HG03378 (cell line): ENCODE results near the gene KANSL1.
A peak's percentile ranks its signal among the peaks of the same experiment; 100 is the strongest.

ENCODE experiments used
- ATAC-seq: cut with Tn5 transposase; IDR thresholded peaks from one replicate; pipeline ENCODE4 v1.9.1; 2021; ENCODE audit warnings: mild to moderate bottlenecking, moderate library complexity; ENCODE audit not compliant: unreplicated experiment

The KANSL1 gene

DNA sequence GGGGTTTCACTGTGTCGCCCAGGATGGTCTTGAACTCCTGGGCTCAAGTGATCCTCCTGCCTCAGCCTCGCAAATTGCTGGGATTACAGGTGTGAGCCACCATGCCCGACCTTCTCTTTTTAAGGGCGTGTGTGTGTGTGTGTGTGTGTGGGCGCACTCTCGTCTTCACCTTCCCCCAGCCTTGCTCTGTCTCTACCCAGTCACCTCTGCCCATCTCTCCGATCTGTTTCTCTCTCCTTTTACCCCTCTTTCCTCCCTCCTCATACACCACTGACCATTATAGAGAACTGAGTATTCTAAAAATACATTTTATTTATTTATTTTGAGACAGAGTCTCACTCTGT, 190.3 kb downstream of the KANSL1 start:
- ATAC-seq, result no peak

DNA sequence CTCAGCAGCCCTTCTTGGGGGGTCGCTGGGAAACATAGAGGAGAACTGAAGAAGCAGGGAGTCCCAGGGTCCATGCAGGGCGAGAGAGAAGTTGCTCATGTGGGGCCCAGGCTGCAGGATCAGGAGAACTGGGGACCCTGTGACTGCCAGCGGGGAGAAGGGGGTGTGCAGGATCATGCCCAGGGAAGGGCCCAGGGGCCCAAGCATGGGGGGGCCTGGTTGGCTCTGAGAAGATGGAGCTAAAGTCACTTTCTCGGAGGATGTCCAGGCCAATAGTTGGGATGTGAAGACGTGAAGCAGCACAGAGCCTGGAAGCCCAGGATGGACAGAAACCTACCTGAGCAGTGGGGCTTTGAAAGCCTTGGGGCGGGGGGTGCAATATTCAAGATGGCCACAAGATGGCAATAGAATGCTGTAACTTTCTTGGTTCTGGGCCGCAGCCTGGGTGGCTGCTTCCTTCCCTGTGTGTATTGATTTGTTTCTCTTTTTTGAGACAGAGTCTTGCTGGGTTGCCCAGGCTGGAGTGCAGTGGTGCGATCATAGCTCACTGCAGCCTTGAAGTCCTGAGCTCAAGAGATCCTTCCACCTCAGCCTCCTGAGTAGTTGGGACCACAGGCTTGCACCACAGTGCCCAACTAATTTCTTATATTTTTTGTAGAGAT, 190.8 kb downstream of the KANSL1 start:
- peak; percentile 40 for ATAC-seq

DNA sequence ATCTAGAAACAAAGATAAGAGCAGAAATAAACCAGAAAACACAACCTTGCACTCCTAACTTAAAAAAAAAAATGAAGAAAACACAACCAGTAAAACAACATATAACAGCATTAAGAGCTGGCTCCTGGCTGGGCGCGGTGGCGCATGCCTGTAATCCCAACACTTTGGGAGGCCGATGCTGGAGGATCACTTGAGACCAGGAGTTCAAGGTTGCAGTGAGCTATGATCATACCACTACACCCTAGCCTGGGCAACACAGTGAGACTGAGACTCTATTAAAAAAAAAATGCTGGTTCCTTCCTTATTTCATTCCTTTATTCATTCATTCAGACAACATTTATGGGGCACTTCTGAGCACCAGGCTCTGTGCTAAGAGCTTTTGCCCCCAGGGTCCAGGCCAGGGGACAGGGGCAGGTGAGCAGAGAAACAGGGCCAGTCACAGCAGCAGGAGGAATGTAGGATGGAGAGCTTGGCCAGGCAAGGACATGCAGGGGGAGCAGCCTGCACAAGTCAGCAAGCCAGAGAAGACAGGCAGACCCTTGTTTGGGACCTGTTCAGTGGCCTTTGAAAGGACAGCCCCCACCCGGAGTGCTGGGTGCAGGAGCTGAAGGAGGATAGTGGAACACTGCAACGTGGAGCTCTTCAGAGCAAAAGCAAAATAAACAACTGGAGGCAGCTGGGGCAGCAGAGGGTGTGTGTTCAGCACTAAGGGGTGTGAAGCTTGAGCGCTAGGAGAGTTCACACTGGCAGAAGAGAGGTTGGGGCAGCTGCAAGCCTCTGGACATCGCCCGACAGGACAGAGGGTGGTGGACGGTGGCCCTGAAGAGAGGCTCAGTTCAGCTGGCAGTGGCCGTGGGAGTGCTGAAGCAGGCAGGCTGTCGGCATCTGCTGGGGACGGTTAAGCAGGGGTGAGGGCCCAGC, 191.6 kb downstream of the KANSL1 start:
- no peak for ATAC-seq

DNA sequence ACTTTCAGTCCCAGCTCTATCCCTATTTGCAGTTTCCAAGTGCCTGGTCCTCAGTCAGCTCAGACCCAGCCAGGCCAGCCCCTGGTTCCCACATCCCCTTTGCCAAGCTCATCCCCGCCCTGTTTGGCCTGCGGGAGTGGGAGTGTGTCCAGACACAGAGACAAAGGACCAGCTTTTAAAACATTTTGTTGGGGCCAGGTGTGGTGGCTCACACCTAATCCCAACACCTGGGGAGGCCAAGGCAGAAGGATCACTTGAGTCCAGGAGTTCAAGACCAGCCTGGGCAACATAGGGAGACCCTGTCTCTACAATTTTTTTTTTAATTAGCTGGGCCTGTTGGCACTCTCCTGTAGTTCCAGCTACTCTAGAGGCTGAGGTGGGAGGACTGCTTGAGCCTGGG, 192.5 kb downstream of the KANSL1 start:
- ATAC-seq, result no peak

DNA sequence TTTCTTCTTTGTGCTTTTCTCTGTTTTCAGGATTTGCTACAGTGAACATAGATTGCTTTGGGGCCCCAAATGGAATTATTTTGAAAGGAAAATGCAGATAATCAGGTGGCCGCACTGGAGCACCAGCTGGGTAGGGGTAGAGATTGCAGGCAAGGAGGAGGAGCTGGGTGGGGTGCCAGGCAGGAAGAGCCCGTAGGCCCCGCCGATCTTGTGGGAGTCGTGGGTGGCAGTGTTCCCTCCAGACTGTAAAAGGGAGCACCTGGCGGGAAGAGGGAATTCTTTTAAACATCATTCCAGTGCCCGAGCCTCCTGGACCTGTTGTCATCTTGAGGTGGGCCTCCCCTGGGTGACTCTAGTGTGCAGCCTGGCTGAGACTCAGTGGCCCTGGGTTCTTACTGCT, 192.9 kb downstream of the KANSL1 start:
- ATAC-seq, result no peak

DNA sequence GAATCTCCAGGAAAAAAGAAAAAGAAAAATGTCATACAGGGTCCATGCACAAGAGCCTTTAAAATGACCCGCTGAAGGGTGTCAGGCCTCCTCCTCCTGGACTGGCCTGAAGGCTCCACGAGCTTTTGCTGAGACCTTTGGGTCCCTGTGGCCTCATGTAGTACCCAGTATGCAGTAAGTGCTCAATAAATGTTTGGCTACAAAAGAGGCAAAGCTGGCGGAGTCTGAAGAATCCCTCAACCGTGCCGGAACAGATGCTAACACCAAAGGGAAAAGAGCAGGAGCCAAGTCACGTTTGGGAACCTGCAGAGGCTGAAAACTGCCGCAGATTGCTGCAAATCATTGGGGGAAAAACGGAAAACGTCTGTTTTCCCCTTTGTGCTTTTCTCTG, 193.3 kb downstream of the KANSL1 start:
- no peak for ATAC-seq

DNA sequence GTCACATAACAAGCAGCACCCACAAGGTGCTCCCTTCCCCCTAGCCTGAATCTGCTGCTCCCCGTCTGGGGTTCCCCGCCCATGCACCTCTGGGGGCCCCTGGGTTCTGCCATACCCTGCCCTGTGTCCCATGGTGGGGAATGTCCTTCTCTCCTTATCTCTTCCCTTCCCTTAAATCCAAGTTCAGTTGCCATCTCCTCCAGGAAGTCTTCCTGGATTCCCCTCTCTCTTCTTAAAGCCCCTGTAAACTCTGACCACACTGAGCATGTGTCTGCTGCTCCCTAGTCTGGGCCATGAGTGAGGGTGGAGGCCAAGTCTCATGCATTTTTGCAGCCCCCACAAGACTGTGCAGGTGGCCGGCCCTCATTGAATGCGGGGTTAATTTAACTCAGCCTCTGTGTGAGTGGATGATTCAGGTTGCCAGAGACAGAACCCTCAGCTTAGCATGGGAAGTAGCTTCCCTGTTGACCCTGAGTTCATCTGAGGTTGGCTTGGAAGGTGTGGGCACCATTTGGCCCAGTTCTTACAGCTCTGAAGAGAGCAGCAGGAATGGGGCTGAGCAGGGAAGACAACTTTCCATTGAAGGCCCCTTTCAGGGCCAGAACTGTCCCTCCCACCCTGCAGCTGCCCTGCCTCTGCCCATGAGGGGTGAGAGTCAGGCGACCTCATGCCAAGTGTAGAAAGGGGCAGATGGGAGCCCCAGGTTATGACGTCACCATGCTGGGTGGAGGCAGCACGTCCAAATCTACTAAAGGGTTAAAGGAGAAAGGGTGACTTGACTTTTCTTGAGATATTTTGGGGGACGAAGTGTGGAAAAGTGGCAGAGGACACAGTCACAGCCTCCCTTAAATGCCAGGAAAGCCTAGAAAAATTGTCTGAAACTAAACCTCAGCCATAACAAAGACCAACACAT, 194.0 kb downstream of the KANSL1 start, which contains the start of gene STH:
STH (plus strand) TSS at position 264 of the 913 bp plus-strand sequence; CDS start at position 294, 30 bp downstream.
- no peak for ATAC-seq

DNA sequence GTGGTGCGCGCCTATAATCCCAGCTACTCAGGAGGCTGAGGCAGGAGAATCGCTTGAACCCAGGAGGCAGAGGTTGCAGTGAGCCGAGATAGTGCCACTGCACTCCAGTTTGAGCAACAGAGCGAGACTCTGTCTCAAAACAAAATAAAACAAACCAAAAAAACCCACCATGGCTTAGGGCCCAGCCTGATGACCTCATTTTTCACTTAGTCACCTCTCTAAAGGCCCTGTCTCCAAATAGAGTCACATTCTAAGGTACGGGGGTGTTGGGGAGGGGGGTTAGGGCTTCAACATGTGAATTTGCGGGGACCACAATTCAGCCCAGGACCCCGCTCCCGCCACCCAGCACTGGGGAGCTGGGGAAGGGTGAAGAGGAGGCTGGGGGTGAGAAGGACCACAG, 195.6 kb downstream of the KANSL1 start:
- ATAC-seq, result no peak

DNA sequence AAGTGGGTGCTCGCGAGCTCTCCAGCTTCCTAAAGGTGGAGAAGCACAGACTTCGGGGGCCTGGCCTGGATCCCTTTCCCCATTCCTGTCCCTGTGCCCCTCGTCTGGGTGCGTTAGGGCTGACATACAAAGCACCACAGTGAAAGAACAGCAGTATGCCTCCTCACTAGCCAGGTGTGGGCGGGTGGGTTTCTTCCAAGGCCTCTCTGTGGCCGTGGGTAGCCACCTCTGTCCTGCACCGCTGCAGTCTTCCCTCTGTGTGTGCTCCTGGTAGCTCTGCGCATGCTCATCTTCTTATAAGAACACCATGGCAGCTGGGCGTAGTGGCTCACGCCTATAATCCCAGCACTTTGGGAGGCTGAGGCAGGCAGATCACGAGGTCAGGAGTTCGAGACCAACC, 196.1 kb downstream of the KANSL1 start:
- ATAC-seq, result no peak

DNA sequence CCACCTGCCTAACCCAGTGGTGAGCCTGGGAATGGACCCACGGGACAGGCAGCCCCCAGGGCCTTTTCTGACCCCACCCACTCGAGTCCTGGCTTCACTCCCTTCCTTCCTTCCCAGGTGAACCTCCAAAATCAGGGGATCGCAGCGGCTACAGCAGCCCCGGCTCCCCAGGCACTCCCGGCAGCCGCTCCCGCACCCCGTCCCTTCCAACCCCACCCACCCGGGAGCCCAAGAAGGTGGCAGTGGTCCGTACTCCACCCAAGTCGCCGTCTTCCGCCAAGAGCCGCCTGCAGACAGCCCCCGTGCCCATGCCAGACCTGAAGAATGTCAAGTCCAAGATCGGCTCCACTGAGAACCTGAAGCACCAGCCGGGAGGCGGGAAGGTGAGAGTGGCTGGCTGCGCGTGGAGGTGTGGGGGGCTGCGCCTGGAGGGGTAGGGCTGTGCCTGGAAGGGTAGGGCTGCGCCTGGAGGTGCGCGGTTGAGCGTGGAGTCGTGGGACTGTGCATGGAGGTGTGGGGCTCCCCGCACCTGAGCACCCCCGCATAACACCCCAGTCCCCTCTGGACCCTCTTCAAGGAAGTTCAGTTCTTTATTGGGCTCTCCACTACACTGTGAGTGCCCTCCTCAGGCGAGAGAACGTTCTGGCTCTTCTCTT, 196.8 kb downstream of the KANSL1 start:
- no peak for ATAC-seq

DNA sequence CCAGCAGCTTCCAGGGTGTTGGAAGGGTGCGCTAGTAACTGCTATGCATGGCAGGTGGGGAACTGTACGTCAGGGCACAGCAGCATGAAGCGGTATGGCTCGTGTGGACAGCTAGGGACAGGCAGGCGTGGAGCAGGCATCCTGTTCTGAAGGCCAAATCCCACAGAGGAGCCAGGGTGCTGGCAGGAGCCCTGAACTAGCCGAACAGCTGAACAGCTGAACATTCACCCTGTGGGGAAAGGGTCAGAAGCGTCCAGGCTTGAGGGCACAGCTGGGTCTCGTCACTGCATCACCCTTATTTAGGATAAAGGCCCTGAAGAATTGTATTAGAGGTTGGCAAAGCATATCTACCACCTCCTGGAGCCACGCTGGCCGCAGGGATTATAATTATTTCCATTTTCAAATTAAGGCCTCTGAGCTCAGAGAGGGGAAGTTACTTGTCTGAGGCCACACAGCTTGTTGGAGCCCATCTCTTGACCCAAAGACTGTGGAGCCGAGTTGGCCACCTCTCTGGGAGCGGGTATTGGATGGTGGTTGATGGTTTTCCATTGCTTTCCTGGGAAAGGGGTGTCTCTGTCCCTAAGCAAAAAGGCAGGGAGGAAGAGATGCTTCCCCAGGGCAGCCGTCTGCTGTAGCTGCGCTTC, 197.5 kb downstream of the KANSL1 start:
- ATAC-seq, result no peak

DNA sequence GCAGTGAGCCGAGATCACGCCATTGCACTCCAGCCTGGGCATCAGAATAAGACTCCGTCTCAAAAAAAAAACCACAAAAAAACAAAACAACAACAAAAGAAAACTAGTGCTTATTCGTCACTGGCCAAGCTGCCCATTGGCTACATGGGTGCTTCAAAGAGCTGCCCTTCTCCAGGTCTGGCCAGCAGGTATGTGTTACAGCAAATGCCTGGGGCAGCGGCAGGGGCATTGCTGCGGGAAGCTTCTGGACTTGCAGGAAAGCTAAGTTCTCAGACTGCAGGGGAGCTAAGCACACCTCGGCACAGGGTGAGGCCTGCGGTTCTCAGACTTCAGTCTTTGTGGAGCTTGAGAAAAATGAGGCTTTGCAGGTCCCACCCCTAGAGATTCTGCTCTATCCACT, 198.2 kb downstream of the KANSL1 start:
- no peak for ATAC-seq

DNA sequence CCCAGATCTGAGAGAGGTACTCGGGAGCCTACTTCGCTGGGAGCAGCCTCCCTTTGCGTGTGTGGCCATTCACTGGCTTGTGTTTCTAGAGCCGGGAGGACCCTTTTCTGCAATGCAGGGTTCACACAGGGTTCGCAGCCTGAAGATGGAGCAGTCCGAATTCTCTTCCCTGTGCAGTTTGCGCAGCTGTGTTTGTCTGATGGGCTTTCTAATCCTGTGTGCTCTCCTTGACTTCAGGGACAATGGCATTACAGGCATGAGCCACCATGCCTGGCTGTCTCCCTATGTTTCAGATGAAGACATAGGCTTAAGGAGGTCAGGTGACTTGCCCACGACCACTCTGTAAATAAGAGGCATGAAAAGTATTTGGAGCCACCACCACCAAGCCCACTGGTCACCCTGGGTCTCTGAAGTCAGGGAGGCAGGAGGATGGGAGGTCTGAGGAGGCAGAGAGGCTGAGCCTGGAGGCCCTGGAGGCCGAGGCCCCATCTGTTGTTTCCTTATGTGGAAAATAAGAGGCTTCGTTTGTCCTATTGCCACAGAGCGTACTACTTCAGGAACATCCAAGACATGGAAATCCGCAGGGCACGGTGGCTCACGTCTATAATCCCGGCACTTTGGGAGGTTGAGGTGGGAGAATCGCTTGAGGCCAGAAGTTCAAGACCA, 199.1 kb downstream of the KANSL1 start:
- ATAC-seq, result no peak

DNA sequence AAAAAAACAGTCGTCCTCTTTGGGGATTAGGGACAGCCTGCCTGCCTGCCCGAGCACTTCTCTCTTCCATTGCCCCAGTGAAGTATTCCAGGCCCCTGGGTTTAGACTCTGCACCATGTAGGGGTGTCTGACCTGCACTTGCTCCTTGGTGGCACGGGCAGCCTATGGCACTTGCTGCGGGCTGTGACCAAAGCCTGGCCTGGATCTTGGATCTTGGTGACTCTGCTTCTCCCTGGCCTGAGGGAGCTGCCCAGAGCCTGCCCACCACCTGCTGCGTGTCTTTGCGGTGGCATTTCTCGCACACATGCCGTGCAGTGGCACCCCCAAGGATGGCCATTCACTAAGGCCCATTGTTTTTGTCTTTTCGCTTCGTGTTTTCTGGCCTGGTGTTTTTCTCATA, 200.3 kb downstream of the KANSL1 start:
- ATAC-seq, result no peak

DNA sequence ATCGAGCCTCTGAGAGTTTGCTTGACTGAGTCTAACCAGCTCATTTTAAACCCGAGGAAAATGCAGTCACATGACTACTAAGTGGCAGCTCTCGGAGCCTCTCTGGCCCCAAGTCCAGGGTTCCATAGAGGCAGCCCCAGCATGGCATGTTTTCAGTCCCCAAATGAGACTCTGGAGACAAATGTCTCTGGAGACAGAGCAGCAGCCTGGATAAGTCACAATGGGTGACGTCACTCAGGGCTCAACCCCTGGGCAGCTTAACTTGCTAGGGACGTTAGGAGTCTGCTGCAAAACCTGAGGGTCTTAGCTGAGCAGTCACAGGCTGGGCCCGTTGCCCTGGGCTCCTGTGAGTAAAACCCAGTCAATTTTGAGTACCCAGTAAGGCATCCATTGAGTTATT, 201.1 kb downstream of the KANSL1 start:
- ATAC-seq, result no peak

DNA sequence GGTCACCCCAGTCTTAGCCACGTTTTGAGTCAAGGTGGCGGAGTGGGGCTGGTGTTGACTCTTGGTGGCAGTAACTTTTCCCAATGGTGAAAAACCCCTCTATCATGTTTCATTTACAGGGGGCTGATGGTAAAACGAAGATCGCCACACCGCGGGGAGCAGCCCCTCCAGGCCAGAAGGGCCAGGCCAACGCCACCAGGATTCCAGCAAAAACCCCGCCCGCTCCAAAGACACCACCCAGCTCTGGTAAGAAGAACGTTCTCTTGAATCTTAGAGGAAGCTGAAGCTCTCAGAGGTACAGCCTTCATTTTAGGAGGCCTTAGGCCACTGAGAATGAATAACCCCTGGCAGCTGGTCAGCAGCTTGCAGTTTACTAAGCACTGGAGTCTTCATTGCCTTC, 201.9 kb downstream of the KANSL1 start:
- no peak for ATAC-seq

DNA sequence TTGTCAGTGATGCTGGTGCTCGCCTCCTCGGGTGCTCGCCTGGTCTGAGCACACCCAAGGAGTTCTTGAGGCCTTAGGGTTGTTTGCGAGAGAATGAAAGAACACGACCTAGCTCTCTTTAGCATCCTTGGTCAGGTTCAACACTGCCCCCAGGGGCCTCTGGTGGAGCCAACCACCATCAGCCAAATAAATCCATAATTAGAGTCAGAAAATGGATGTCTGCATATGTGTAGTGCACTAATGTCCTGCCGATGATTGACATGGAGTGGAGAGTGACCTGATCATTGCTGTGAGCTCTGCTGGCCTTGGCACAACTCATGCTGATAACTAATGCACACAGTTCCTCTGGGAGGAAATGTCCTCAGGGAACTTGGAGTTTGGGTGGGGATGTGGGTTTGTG, 202.3 kb downstream of the KANSL1 start:
- ATAC-seq, result no peak

DNA sequence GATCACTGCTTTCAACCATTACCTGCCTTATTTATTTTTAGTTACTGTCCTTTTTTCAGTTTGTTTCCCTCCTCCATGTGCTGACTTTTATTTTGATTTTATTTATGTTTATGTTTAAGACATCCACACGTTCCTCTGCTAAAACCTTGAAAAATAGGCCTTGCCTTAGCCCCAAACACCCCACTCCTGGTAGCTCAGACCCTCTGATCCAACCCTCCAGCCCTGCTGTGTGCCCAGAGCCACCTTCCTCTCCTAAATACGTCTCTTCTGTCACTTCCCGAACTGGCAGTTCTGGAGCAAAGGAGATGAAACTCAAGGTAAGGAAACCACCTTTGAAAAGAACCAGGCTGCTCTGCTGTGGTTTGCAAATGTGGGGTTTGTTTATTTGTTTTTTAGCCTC, 203.5 kb downstream of the KANSL1 start:
- no peak for ATAC-seq

DNA sequence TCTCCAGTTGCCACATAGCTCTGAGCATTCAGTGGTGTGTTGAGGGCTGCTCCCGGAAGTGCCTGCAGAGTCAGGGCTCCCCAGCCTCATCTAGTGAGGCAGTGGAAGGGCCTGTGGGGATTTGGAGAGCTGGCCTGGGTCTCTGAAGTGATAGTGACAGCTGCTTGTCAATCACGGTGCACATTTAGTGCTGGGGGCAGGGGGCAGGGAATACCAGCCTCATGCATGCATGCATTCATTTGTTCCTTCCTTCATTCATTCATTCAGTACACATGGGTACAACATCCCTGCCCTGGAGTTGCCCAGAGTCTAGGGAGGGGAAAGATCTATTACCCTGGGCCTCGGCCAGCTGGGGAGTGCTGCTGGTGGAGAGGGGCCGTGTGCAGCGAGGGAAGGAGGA, 205.5 kb downstream of the KANSL1 start:
- ATAC-seq, result no peak

DNA sequence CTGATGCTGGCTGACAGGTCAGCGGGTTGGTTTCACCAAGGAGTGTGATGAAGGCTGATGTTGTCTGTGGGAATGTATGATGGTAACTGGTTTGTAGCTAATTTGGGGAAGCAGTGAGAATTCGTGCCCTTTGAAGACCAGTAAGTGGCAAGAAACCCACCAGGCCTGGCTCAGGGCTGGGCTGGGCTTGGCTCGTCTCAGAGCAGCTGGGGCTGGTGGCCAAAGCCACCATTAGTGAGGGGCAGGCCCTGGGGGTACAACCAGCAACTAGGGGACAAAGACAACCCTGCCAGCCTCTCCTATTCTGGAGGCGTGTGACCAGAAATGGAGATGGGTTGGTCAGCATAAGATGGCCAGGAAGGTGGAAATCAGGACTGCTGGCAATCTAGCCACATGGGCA, 207.2 kb downstream of the KANSL1 start:
- no peak for ATAC-seq
